HEK293 (cell line): ENCODE data around the gene KLHL18.

ENCODE experiments used
- CTCF ChIP-seq: fragments of 450-650 bp; formaldehyde crosslinking; IDR thresholded peaks from 2 replicates; pipeline ENCODE4 v1.5.1; 2016; ENCODE audit warnings: missing biosample characterization, missing genetic modification characterization
- HOXA7 ChIP-seq: sonication (generic); formaldehyde crosslinking; IDR thresholded peaks from 2 replicates; pipeline ENCODE4 v1.8.1; 2022; ENCODE audit warnings: missing genetic modification reagents, borderline replicate concordance
- IKZF3 ChIP-seq: fragments of 450-650 bp; IDR thresholded peaks from 2 replicates; pipeline ENCODE4 v1.5.0; 2018; ENCODE audit warnings: missing biosample characterization, mild to moderate bottlenecking, missing genetic modification characterization, moderate library complexity
- KLF16 ChIP-seq: fragments of 450-650 bp; formaldehyde crosslinking; IDR thresholded peaks from 2 replicates; pipeline ENCODE4 v1.5.1; 2017; ENCODE audit warnings: missing biosample characterization, missing genetic modification characterization
- KLF17 ChIP-seq: fragments of 450-650 bp; formaldehyde crosslinking; IDR thresholded peaks from 2 replicates; pipeline ENCODE4 v1.5.1; 2016; ENCODE audit warnings: missing biosample characterization, missing genetic modification characterization
- PRDM1 ChIP-seq: fragments of 450-650 bp; formaldehyde crosslinking; IDR thresholded peaks from 2 replicates; pipeline ENCODE4; 2016; ENCODE audit warnings: missing biosample characterization, missing genetic modification characterization
- REST ChIP-seq: fragments of 450-650 bp; formaldehyde crosslinking; IDR thresholded peaks from 2 replicates; pipeline ENCODE4 v1.5.1; 2016; ENCODE audit warnings: missing biosample characterization, missing genetic modification characterization
- ZBTB1 ChIP-seq: fragments of 450-650 bp; formaldehyde crosslinking; IDR thresholded peaks from 2 replicates; pipeline ENCODE4 v1.5.1; 2016; ENCODE audit warnings: missing biosample characterization, missing genetic modification characterization
- ZBTB17 ChIP-seq: fragments of 450-650 bp; formaldehyde crosslinking; IDR thresholded peaks from 2 replicates; pipeline ENCODE4 v1.5.1; 2016; ENCODE audit warnings: missing biosample characterization, missing genetic modification characterization
- ZSCAN5A ChIP-seq: fragments of 450-650 bp; formaldehyde crosslinking; IDR thresholded peaks from 2 replicates; pipeline ENCODE4 v1.5.1; 2016; ENCODE audit warnings: missing biosample characterization, missing genetic modification characterization

- TF ChIP-seq CTCF (tag by site-specific recombination): no peak
- TF ChIP-seq IKZF3: no peak
- no peak for TF ChIP-seq KLF17 (tag by site-specific recombination)
- no peak for TF ChIP-seq PRDM1 (tag by site-specific recombination)
- TF ChIP-seq HOXA7 (CRISPR knock-in tag): no peak
- TF ChIP-seq ZSCAN5A: no peak
- no peak for TF ChIP-seq KLF16 (tag by site-specific recombination)
- no peak for TF ChIP-seq ZBTB1 (tag by site-specific recombination)
- no peak for TF ChIP-seq REST (tag by site-specific recombination)
- TF ChIP-seq ZBTB17: no peak
Observed at GRCh38 chr3:47315069-47315647, 32.4 kb downstream of the KLHL18 start.
